ENCODE measurements around the gene DUSP16. TPM values are rescaled to one million over a fixed set of nuclear protein-coding genes. Genes with fewer than 3 reads are reported as not detected.

Gene DUSP16
- total RNA-seq, 1 donor from 2014 or later: 26.1 TPM

- Mint-ChIP-seq H3K4me3 (peak overlapping the region; percentile 35), H3K36me3 (no peaks in the 10 kb centered on the region), H3K27me3 (ENCODE audit: insufficient read depth, low read depth) (no peaks in the 10 kb centered on the region), H3K9me3 (no peaks in the 10 kb centered on the region), H3K27ac (no peak overlapping the region), H3K4me1 (peaks cover 10% of the 10 kb centered on the region)
- H3K79me2 ChIP-seq (ENCODE audit: low read depth): no peaks in the 10 kb centered on the region
- H3K27me3 ChIP-seq: no peaks in the 10 kb centered on the region
- H3K4me2 ChIP-seq: no peak overlapping the region
- no peak overlapping the region for H3K27ac ChIP-seq
- no peaks in the 10 kb centered on the region for H3K4me1 ChIP-seq
- DNase-seq (ENCODE audit: low spot score): no peak
- H3K9me3 ChIP-seq (ENCODE audit: low read depth): no peaks in the 10 kb centered on the region
- H3K4me3 ChIP-seq: no peak overlapping the region
- no peak for TF ChIP-seq EZH2 (IDR thresholded peaks at IDR 0.05)
- TF ChIP-seq EZH2phosphoT487 (IDR thresholded peaks at IDR 0.05): no peak
- TF ChIP-seq, protein P1, sequence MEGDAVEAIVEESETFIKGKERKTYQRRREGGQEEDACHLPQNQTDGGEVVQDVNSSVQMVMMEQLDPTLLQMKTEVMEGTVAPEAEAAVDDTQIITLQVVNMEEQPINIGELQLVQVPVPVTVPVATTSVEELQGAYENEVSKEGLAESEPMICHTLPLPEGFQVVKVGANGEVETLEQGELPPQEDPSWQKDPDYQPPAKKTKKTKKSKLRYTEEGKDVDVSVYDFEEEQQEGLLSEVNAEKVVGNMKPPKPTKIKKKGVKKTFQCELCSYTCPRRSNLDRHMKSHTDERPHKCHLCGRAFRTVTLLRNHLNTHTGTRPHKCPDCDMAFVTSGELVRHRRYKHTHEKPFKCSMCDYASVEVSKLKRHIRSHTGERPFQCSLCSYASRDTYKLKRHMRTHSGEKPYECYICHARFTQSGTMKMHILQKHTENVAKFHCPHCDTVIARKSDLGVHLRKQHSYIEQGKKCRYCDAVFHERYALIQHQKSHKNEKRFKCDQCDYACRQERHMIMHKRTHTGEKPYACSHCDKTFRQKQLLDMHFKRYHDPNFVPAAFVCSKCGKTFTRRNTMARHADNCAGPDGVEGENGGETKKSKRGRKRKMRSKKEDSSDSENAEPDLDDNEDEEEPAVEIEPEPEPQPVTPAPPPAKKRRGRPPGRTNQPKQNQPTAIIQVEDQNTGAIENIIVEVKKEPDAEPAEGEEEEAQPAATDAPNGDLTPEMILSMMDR (IDR thresholded peaks at IDR 0.05): no peak
- H3F3A ChIP-seq (ENCODE audit: low read depth): no peaks in the 10 kb centered on the region
- H2AFZ ChIP-seq (replicated peaks): no peak overlapping the region
- peaks cover 4% of the 10 kb centered on the region for H4K20me1 ChIP-seq (ENCODE audit: low read depth)
- no peaks in the 10 kb centered on the region for H3K36me3 ChIP-seq
- H3K9ac ChIP-seq: no peak overlapping the region
Observed at GRCh38 chr12:12452326-12452902, 110.2 kb downstream of the DUSP16 start.

DNA sequence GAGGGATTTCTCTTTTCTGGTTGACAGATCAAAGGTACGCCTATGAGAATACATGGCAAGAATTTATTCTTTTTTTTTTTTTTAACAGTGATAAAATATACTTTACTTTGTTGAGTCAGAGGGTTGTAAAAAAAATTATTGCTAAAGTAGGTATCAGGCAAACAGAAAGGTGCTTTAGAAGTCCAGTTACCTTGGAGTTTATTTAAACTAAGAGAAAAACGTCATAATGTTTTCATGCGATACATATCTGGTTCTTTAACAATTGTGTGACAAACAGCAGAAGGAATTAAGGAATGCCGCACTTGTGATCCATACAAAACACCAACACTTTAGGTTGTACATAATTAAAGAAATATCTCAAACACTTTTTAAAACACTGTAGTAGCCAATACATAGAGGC is 111.6 kb downstream of the DUSP16 start:
- Histone ChIP-seq H3K79me2 (ENCODE audit: low read depth) (no peaks in the 10 kb centered on the region), H3K27ac (no peak overlapping the region), H2AFZ (replicated peaks) (no peak overlapping the region), H3F3A (ENCODE audit: low read depth) (no peaks in the 10 kb centered on the region), H3K9ac (no peak overlapping the region), H4K20me1 (ENCODE audit: low read depth) (peaks cover 4% of the 10 kb centered on the region), H3K27me3 (no peaks in the 10 kb centered on the region), H3K4me3 (no peak overlapping the region), H3K36me3 (no peaks in the 10 kb centered on the region), H3K4me1 (no peaks in the 10 kb centered on the region), H3K4me2 (no peak overlapping the region), H3K9me3 (ENCODE audit: low read depth) (no peaks in the 10 kb centered on the region)
- Mint-ChIP-seq H3K9me3 (no peaks in the 10 kb centered on the region), H3K4me3 (no peak overlapping the region), H3K36me3 (no peaks in the 10 kb centered on the region), H3K27ac (no peak overlapping the region), H3K4me1 (peaks cover 12% of the 10 kb centered on the region), H3K27me3 (ENCODE audit: insufficient read depth, low read depth) (no peaks in the 10 kb centered on the region)
- DNase-seq (ENCODE audit: low spot score): no peak
- TF ChIP-seq EZH2 (IDR thresholded peaks at IDR 0.05) (no peak), EZH2phosphoT487 (IDR thresholded peaks at IDR 0.05) (no peak)
- TF ChIP-seq, protein P1 (IDR thresholded peaks at IDR 0.05): no peak

GRCh38 chr12:12450043-12450471 is 112.6 kb downstream of the DUSP16 start:
- H4K20me1 ChIP-seq (ENCODE audit: low read depth): peaks cover 4% of the 10 kb centered on the region
- Mint-ChIP-seq H3K4me1 (peaks cover 12% of the 10 kb centered on the region), H3K4me3 (no peak overlapping the region), H3K27ac (no peak overlapping the region), H3K9me3 (no peaks in the 10 kb centered on the region), H3K27me3 (ENCODE audit: insufficient read depth, low read depth) (no peaks in the 10 kb centered on the region), H3K36me3 (no peaks in the 10 kb centered on the region)
- no peaks in the 10 kb centered on the region for H3K36me3 ChIP-seq
- no peak overlapping the region for H2AFZ ChIP-seq (replicated peaks)
- no peak for DNase-seq (ENCODE audit: low spot score)
- no peak overlapping the region for H3K4me3 ChIP-seq
- no peaks in the 10 kb centered on the region for H3K27me3 ChIP-seq
- no peaks in the 10 kb centered on the region for H3K4me1 ChIP-seq
- H3K9ac ChIP-seq: no peak overlapping the region
- H3K4me2 ChIP-seq: no peak overlapping the region
- H3K9me3 ChIP-seq (ENCODE audit: low read depth): no peaks in the 10 kb centered on the region
- H3K27ac ChIP-seq: no peak overlapping the region
- H3K79me2 ChIP-seq (ENCODE audit: low read depth): no peaks in the 10 kb centered on the region
- no peaks in the 10 kb centered on the region for H3F3A ChIP-seq (ENCODE audit: low read depth)
- TF ChIP-seq EZH2phosphoT487 (IDR thresholded peaks at IDR 0.05): no peak
- TF ChIP-seq EZH2 (IDR thresholded peaks at IDR 0.05): no peak
- TF ChIP-seq, protein P1 (IDR thresholded peaks at IDR 0.05): no peak

Data from neural progenitor cell (in vitro differentiated cells).